Activated T-helper 2 cell treated with anti-CD3 and anti-CD28 coated beads, Interferon-gamma antibody, Interleukin-2, Interleukin-4, amounts not matched to agents 10 μg/mL and 5 μg/mL and 100 μg/mL, durations not matched to agents 14 hours and 24 hours and 36 hours (primary cell): ENCODE data around the gene RDH16. TPM values are rescaled to one million over a fixed set of nuclear protein-coding genes. Genes with fewer than 3 reads are reported as not detected.
"Not testable (repeated sequence)": the region's sequence is repeated elsewhere in the genome, so short reads cannot be mapped to it uniquely, and the experiment has no call there.

Experiments used
- DNase-seq: peaks from one replicate; pipeline ENCODE4 v3.0.0; 2021; ENCODE audit warnings: low spot score
- H3K27ac Mint-ChIP-seq: one replicate; pipeline ENCODE4 v1.8.0; 2021; ENCODE audit warnings: mixed read lengths
- H3K27me3 Mint-ChIP-seq: one replicate; pipeline ENCODE4 v1.8.0; 2021; ENCODE audit warnings: low read depth, mixed read lengths
- H3K36me3 Mint-ChIP-seq: one replicate; pipeline ENCODE4 v1.8.0; 2021; ENCODE audit warnings: low read depth, mixed read lengths
- H3K4me1 Mint-ChIP-seq: one replicate; pipeline ENCODE4 v1.8.0; 2021; ENCODE audit warnings: low read depth, mixed read lengths
- H3K4me3 Mint-ChIP-seq: one replicate; pipeline ENCODE4 v1.8.0; 2021; ENCODE audit warnings: low read depth, mild to moderate bottlenecking, moderate library complexity, mixed read lengths
- H3K9me3 Mint-ChIP-seq: one replicate; pipeline ENCODE4 v1.8.0; 2021; ENCODE audit warnings: mixed read lengths
- intact Hi-C: fragments of 100-400 bp; cut with micrococcal nuclease; formaldehyde crosslinking; loops from one replicate; pipeline ENCODE4 v1.15.1; 2023
- total RNA-seq: library from RNA; stranded (reverse); gene quantifications from 2 replicates; pipeline ENCODE4 v1.2.3, GENCODE V29; 2022

The RDH16 gene
- total RNA-seq, 1 donor from 2014 or later: 0.30 TPM

- Mint-ChIP-seq H3K9me3 (no peaks in the 10 kb centered on the region), H3K4me3 (no peak overlapping the region), H3K36me3 (peaks cover 28% of the 10 kb centered on the region), H3K27ac (no peak overlapping the region), H3K4me1 (peaks cover 34% of the 10 kb centered on the region), H3K27me3 (no peaks in the 10 kb centered on the region)
- no peak for DNase-seq
- intact Hi-C loops: no loop called here
Measured at GRCh38 chr12:56995930-56996496, 38.6 kb upstream of the RDH16 start.

DNA sequence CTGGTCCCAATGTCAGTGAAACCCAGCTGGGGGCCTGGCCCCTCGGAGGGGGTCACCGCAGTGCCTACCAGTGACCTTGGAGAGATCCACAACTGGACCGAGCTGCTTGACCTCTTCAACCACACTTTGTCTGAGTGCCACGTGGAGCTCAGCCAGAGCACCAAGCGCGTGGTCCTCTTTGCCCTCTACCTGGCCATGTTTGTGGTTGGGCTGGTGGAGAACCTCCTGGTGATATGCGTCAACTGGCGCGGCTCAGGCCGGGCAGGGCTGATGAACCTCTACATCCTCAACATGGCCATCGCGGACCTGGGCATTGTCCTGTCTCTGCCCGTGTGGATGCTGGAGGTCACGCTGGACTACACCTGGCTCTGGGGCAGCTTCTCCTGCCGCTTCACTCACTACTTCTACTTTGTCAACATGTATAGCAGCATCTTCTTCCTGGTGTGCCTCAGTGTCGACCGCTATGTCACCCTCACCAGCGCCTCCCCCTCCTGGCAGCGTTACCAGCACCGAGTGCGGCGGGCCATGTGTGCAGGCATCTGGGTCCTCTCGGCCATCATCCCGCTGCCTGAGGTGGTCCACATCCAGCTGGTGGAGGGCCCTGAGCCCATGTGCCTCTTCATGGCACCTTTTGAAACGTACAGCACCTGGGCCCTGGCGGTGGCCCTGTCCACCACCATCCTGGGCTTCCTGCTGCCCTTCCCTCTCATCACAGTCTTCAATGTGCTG is 38.0 kb upstream of the RDH16 start:
- H3K36me3 Mint-ChIP-seq: peaks cover 25% of the 10 kb centered on the region
- H3K4me3 Mint-ChIP-seq: no peak overlapping the region
- no peak for DNase-seq
- intact Hi-C loops: no loop called here
- H3K27me3 Mint-ChIP-seq: no peaks in the 10 kb centered on the region
- H3K4me1 Mint-ChIP-seq: peaks cover 30% of the 10 kb centered on the region
- H3K9me3 Mint-ChIP-seq: no peaks in the 10 kb centered on the region
- no peak overlapping the region for H3K27ac Mint-ChIP-seq

- intact Hi-C loops: no loop called here
- Mint-ChIP-seq H3K4me3 (no peak overlapping the region), H3K27ac (no peak overlapping the region), H3K9me3 (no peaks in the 10 kb centered on the region), H3K36me3 (peaks cover 16% of the 10 kb centered on the region), H3K4me1 (peaks cover 19% of the 10 kb centered on the region), H3K27me3 (peaks cover 3% of the 10 kb centered on the region)
- DNase-seq: no peak
Measured at GRCh38 chr12:56994231-56994746, 36.9 kb upstream of the RDH16 start.

GRCh38 chr12:56993346-56993745 is 35.9 kb upstream of the RDH16 start:
- H3K27ac Mint-ChIP-seq: no peak overlapping the region
- no peaks in the 10 kb centered on the region for H3K9me3 Mint-ChIP-seq
- peaks cover 10% of the 10 kb centered on the region for H3K4me1 Mint-ChIP-seq
- intact Hi-C loops: no loop called here
- no peak overlapping the region for H3K4me3 Mint-ChIP-seq
- peaks cover 10% of the 10 kb centered on the region for H3K36me3 Mint-ChIP-seq
- DNase-seq: no peak
- peaks cover 5% of the 10 kb centered on the region for H3K27me3 Mint-ChIP-seq

GRCh38 chr12:56991319-56992246 is 34.2 kb upstream of the RDH16 start:
- no peak overlapping the region for H3K27ac Mint-ChIP-seq
- no peak overlapping the region for H3K4me3 Mint-ChIP-seq
- intact Hi-C loops: no loop called here
- H3K9me3 Mint-ChIP-seq: no peaks in the 10 kb centered on the region
- H3K36me3 Mint-ChIP-seq: peaks cover 3% of the 10 kb centered on the region
- DNase-seq: no peak
- peaks cover 12% of the 10 kb centered on the region for H3K4me1 Mint-ChIP-seq
- peaks cover 6% of the 10 kb centered on the region for H3K27me3 Mint-ChIP-seq

GRCh38 chr12:56990648-56991318 is 33.4 kb upstream of the RDH16 start:
- no peak for DNase-seq
- Mint-ChIP-seq H3K36me3 (no peaks in the 10 kb centered on the region), H3K27me3 (peaks cover 6% of the 10 kb centered on the region), H3K4me1 (peaks cover 12% of the 10 kb centered on the region), H3K27ac (no peak overlapping the region), H3K9me3 (no peaks in the 10 kb centered on the region), H3K4me3 (no peak overlapping the region)
- intact Hi-C loops: no loop called here

DNA sequence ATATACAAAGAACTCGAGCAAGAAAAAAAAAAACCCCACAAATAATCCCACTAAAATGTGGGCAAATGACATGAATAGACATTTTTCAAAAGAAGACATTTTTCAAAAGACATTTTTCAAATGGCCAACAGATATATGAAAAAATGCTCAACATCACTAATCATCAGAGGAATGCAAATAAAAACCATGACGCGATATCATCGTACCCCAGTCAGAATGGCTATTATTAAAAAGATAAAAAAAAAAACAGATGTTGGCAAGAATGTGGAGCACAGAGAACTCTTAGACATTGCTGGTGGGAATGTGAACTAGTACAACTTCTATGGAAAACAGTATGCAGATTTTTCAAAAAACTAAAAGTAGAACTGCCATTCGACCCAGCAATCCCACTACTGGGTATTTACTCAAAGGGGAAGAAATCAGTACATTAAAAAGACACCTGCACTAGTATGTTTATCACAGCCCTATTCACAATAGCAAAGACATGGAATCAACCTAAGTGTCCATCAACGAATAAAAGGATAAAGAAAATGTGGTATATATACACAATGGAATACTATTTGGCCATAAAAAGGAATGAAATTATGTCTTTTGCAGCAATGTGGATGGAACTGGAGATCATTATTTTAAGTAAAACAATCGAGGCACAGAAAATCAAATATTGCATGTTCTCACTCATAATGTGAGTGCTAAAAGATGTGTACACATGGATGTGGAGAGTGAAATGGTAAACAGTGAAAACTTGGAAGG is 32.6 kb upstream of the RDH16 start:
- Mint-ChIP-seq H3K27me3 (peaks cover 6% of the 10 kb centered on the region), H3K4me1 (peaks cover 12% of the 10 kb centered on the region), H3K4me3 (no peak overlapping the region), H3K27ac (no peak overlapping the region), H3K36me3 (no peaks in the 10 kb centered on the region), H3K9me3 (no peaks in the 10 kb centered on the region)
- intact Hi-C loops: loop anchor here (5.0 kb wide), 1 partner anchor 153 kb away; no protein-coding TSS in a partner anchor
- DNase-seq: no peak

DNA sequence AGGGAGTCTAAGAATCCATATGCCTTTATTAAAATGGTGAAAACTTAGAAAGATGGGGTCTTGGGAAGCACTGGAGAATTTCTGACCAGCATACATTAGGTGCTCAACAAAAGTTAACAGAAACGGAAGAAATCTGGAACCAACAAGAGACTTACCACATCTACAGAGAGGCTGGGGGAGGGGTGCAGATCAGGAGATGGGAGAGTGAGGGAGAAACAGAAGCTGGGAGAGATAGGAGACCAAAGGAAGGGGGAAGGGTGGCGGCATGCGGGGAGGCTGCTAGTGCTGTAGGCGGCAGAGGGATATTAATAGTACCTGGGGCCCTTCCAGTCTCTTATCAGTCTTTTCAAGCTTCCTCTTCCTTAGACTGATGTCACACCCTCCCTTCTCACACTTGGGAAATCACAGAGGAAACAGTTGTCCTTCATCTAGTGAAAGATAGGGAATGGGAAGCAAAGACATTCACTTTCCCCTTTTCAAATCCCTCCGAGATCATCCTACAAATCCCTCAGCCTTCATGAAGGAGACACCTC is 30.9 kb upstream of the RDH16 start:
- H3K27me3 Mint-ChIP-seq: peaks cover 6% of the 10 kb centered on the region
- no peak for DNase-seq
- no peaks in the 10 kb centered on the region for H3K36me3 Mint-ChIP-seq
- no peaks in the 10 kb centered on the region for H3K9me3 Mint-ChIP-seq
- H3K4me1 Mint-ChIP-seq: peaks cover 12% of the 10 kb centered on the region
- H3K4me3 Mint-ChIP-seq: no peak overlapping the region
- no peak overlapping the region for H3K27ac Mint-ChIP-seq
- intact Hi-C loops: loop anchor here (5.0 kb wide), 1 partner anchor 151 kb away; no protein-coding TSS in a partner anchor

GRCh38 chr12:56987551-56988053 is 30.2 kb upstream of the RDH16 start:
- H3K4me1 Mint-ChIP-seq: peaks cover 12% of the 10 kb centered on the region
- intact Hi-C loops: loop anchor here (1.0 to 5.0 kb wide), 2 partner anchors 150 to 230 kb away; no protein-coding TSS in a partner anchor
- no peaks in the 10 kb centered on the region for H3K9me3 Mint-ChIP-seq
- no peaks in the 10 kb centered on the region for H3K36me3 Mint-ChIP-seq
- H3K27me3 Mint-ChIP-seq: peaks cover 6% of the 10 kb centered on the region
- H3K4me3 Mint-ChIP-seq: no peak overlapping the region
- peak; percentile 59 for DNase-seq
- H3K27ac Mint-ChIP-seq: no peak overlapping the region

DNA sequence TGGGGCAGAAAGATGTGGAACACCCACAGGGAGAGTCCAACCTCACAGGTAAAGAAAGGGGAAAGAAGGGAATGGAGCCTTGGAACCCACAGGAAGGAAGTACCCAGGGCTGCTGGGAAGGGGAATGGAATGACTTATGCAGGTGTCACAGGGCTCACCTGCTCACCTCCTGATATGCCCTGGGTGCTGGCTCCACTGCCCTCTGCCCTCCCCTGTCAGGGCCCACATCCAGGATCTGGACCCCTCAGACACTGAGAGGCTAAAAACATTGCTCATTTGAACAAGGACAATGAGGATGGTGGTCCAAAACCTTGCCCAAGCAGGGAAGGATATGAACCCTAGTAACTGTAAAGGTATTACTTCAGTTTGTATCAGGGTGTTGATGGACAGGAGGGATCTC is 29.6 kb upstream of the RDH16 start:
- peaks cover 6% of the 10 kb centered on the region for H3K27me3 Mint-ChIP-seq
- intact Hi-C loops: loop anchor here (1.0 to 5.0 kb wide), 2 partner anchors 150 to 230 kb away; no protein-coding TSS in a partner anchor
- H3K36me3 Mint-ChIP-seq: no peaks in the 10 kb centered on the region
- peaks cover 12% of the 10 kb centered on the region for H3K4me1 Mint-ChIP-seq
- DNase-seq: no peak
- no peaks in the 10 kb centered on the region for H3K9me3 Mint-ChIP-seq
- H3K27ac Mint-ChIP-seq: no peak overlapping the region
- no peak overlapping the region for H3K4me3 Mint-ChIP-seq

DNA sequence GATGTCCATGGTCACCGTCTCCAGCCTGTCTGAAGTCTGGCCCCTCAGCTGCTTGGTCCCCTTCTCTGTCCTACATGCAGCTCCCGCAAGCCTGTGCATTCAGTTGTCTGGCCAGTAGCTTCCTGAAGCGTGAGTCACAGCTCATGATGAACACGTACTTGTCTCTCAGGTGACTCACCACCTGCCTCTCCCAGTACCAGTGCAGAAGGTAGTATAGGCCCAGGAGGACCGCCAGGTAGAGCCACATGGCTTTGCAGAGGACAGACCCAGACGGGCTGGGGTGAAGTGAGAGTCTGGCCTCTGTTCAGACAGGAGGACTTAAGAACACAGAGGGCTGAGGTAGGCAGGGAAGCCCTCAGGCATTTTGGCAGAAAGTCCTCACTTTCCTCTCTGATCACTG is 28.3 kb upstream of the RDH16 start:
- not testable (repeated sequence) for H3K27me3 Mint-ChIP-seq, H3K9me3 Mint-ChIP-seq, H3K4me3 Mint-ChIP-seq, H3K36me3 Mint-ChIP-seq, H3K27ac Mint-ChIP-seq, H3K4me1 Mint-ChIP-seq, DNase-seq
- intact Hi-C loops: loop anchor here (5.0 kb wide), 1 partner anchor 148 kb away; no protein-coding TSS in a partner anchor
